OCI-LY7 (cell line): ENCODE results near the gene GTF2IRD2.
"Not testable (repeated sequence)": the region's sequence is repeated elsewhere in the genome, so short reads cannot be mapped to it uniquely, and the experiment has no call there.

Experiments
- CTCF ChIP-seq: fragments of 200-600 bp; sonication (generic); conservative IDR thresholded peaks from 2 replicates; pipeline ENCODE4 v1.5.1; 2014; ENCODE audit warnings: mild to moderate bottlenecking, antibody characterized with exemption, low read length, moderate library complexity, mixed read lengths
- EZH2phosphoT487 ChIP-seq: fragments of 200-600 bp; sonication (generic); IDR thresholded peaks from 2 replicates; pipeline ENCODE4 v1.6.1; 2018; ENCODE audit warnings: low read depth, borderline replicate concordance, mild to moderate bottlenecking, mixed run types, antibody characterized with exemption, low read length, moderate library complexity, mixed read lengths

DNA sequence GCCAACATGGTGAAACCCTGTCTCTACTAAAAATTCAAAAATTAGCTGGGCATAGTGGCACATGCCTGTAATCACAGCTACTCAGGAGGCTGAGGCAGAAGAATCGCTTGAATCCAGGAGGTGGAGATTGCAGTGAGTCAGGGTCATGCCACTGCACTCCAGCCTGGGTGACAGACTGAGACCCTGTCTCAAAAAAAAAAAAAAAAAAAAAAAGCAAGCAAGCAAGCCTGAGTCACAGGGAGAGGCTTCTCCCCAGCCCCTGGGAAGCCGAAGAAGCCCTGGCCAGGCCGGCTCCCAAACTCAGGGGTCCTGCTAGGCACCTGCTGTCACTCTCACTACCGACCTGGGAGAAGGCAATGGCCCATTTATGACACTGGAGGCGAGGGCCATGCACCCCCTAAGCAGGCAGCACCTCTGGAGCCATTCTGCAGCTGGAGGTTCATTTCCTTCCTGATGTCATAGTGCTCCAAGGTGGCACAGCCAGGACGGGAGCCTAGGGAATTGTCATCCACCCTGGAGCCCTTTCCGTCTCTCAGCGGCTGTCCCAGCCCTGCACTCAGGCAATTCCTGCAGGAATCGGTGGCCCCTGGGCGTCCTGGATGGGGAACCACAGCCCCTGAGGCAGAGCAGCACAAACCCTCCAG, 22.8 kb upstream of the GTF2IRD2 start:
- TF ChIP-seq CTCF, EZH2phosphoT487: not testable (repeated sequence)
